ENCODE measurements around the gene SLC45A2. TPM values are rescaled to one million over a fixed set of nuclear protein-coding genes. Genes with fewer than 3 reads are reported as not detected.

The SLC45A2 gene
- total and polyA plus RNA-seq, 9 of the 15 experiments (the other 6 are each of a cell fraction or from before 2014, with no cell fraction given), result 0.03 to 0.29 (median 0.14) TPM; not detected in 4

DNA sequence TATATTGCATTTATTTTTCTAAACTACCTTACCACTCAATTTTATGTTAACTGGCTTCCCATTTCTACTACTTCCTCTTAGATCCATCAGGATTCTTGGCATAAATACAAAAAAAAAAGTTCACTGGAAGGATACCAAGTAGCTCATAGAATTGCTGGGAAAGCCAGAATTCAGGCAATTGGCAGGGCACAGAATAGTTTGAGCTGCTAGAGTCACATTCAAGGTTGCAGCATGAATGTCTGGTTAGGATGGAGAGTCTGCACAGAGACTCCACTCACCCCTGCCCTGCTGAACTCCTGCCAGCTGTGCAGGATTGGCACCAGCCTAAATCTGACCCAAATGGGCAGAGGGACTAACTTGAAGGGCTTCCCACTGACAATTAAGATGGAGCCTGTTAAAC, 28.3 kb upstream of the SLC45A2 start:
- peaks cover 0 to 3% of the 10 kb centered on the region in 2 experiments; a peak in 1 of 5 replicates for H3K4me1 ChIP-seq (replicated peaks in 1 of 2; ENCODE audit: control insufficient read depth in 2 of 2, insufficient read depth in 2 of 2, low read length in 2 of 2)
- no peak overlapping the region for H3K4me3 ChIP-seq
- CTCF ChIA-PET (ENCODE audit: low intra/inter-chr PET ratio), result no interaction called here
- DNase-seq (ENCODE audit: extremely low read depth in 1 of 4, low spot score in 3 of 4) (no peak), FAIRE-seq (no peak), ATAC-seq (no peak)
- H3K9ac ChIP-seq (ENCODE audit: insufficient read depth in 1 of 2, low read depth in 2 of 2, low read length in 2 of 2), result no peak overlapping the region
- no TSS peak for BruUV-seq (replicated peaks)
- TF ChIP-seq ADNP (tag; IDR thresholded peaks at IDR 0.05), result no peak
- TF ChIP-seq SIN3A (IDR thresholded peaks at IDR 0.05; ENCODE audit: borderline replicate concordance in 2 of 2, control insufficient read depth in 1 of 2, low read depth in 2 of 2, low read length in 2 of 2), result no peak
- TF ChIP-seq NR2F6 (CRISPR knock-in tag; IDR thresholded peaks at IDR 0.05), result no peak
- no peak for TF ChIP-seq IFI16 (CRISPR knock-in tag; IDR thresholded peaks at IDR 0.05)
- no peak for TF ChIP-seq ZNF3 (CRISPR knock-in tag; IDR thresholded peaks at IDR 0.05)
- no peak for TF ChIP-seq ERF (CRISPR knock-in tag; IDR thresholded peaks at IDR 0.05)
- TF ChIP-seq BHLHE40 (IDR thresholded peaks at IDR 0.05; ENCODE audit: low read length), result no peak
- no peak for TF ChIP-seq HDAC8 (tag; IDR thresholded peaks at IDR 0.05)
- TF ChIP-seq, protein P1, sequence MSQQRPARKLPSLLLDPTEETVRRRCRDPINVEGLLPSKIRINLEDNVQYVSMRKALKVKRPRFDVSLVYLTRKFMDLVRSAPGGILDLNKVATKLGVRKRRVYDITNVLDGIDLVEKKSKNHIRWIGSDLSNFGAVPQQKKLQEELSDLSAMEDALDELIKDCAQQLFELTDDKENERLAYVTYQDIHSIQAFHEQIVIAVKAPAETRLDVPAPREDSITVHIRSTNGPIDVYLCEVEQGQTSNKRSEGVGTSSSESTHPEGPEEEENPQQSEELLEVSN (IDR thresholded peaks at IDR 0.05; ENCODE audit: borderline replicate concordance in 1 of 2, extremely low read depth in 1 of 2, insufficient read depth in 1 of 2, insufficient read length in 1 of 2, low read depth in 1 of 2, low read length in 1 of 2, poor library complexity in 1 of 2, severe bottlenecking in 1 of 2), result no peak
- TF ChIP-seq TFAM (CRISPR knock-in tag; conservative IDR thresholded peaks at IDR 0.05), result no peak
- no peak for TF ChIP-seq ZNF445 (CRISPR knock-in tag; IDR thresholded peaks at IDR 0.05; ENCODE audit: low read depth)
- no peak for TF ChIP-seq ZFPM2 (CRISPR knock-in tag; IDR thresholded peaks at IDR 0.05)
- TF ChIP-seq SMAD1 (IDR thresholded peaks at IDR 0.05; ENCODE audit: low read depth, low read length, partially characterized antibody), result no peak
- TF ChIP-seq ETV6 (IDR thresholded peaks at IDR 0.05; ENCODE audit: borderline replicate concordance in 1 of 2, low read depth in 2 of 2, low read length in 1 of 2), result no peak
- no peak for TF ChIP-seq ETV6 (CRISPR knock-in tag; IDR thresholded peaks at IDR 0.05; ENCODE audit: borderline replicate concordance)
- TF ChIP-seq ZBTB8A (IDR thresholded peaks at IDR 0.05; ENCODE audit: partially characterized antibody), result no peak
- TF ChIP-seq, protein P2, sequence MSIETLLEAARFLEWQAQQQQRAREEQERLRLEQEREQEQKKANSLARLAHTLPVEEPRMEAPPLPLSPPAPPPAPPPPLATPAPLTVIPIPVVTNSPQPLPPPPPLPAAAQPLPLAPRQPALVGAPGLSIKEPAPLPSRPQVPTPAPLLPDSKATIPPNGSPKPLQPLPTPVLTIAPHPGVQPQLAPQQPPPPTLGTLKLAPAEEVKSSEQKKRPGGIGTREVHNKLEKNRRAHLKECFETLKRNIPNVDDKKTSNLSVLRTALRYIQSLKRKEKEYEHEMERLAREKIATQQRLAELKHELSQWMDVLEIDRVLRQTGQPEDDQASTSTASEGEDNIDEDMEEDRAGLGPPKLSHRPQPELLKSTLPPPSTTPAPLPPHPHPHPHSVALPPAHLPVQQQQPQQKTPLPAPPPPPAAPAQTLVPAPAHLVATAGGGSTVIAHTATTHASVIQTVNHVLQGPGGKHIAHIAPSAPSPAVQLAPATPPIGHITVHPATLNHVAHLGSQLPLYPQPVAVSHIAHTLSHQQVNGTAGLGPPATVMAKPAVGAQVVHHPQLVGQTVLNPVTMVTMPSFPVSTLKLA (conservative IDR thresholded peaks at IDR 0.05), result no peak
- TF ChIP-seq ZNF695 (CRISPR knock-in tag; IDR thresholded peaks at IDR 0.05), result no peak
- TF ChIP-seq GTF2F1 (IDR thresholded peaks at IDR 0.05; ENCODE audit: low read depth, low read length), result no peak
- TF ChIP-seq, protein P3, sequence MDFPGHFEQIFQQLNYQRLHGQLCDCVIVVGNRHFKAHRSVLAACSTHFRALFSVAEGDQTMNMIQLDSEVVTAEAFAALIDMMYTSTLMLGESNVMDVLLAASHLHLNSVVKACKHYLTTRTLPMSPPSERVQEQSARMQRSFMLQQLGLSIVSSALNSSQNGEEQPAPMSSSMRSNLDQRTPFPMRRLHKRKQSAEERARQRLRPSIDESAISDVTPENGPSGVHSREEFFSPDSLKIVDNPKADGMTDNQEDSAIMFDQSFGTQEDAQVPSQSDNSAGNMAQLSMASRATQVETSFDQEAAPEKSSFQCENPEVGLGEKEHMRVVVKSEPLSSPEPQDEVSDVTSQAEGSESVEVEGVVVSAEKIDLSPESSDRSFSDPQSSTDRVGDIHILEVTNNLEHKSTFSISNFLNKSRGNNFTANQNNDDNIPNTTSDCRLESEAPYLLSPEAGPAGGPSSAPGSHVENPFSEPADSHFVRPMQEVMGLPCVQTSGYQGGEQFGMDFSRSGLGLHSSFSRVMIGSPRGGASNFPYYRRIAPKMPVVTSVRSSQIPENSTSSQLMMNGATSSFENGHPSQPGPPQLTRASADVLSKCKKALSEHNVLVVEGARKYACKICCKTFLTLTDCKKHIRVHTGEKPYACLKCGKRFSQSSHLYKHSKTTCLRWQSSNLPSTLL (IDR thresholded peaks at IDR 0.05), result no peak
- no peak overlapping the region for H3K27ac ChIP-seq (ENCODE audit: extremely low read depth, low read depth, low read length)
- H3K36me3 ChIP-seq (ENCODE audit: control insufficient read depth, insufficient read depth, low read length), result no peaks in the 10 kb centered on the region
- no peak overlapping the region for H2AFZ ChIP-seq (ENCODE audit: low read depth, low read length)
- H3K4me2 ChIP-seq (ENCODE audit: insufficient read depth, low read length), result no peak overlapping the region
- no peaks in the 10 kb centered on the region for H3K79me2 ChIP-seq (ENCODE audit: control insufficient read depth, insufficient read depth, low read length)
- POLR2A ChIA-PET, result interaction anchor here (0.7 to 1.3 kb wide), 3 partner anchors 8 to 916 kb away, joined by 3 read pairs; no protein-coding TSS in a partner anchor
- intact Hi-C loops (cut with micrococcal nuclease), result no loop called here
- no peaks in the 10 kb centered on the region for H3K9me1 ChIP-seq (ENCODE audit: control insufficient read depth, insufficient read depth, low read length)
- no peaks in the 10 kb centered on the region for H3K9me3 ChIP-seq (replicated peaks; ENCODE audit: control insufficient read depth, insufficient read depth, low read depth, low read length)
- H3K27me3 ChIP-seq (ENCODE audit: control insufficient read depth in 2 of 2, insufficient read depth in 2 of 2, low read length in 2 of 2), result peaks cover 0 to 3% of the 10 kb centered on the region in 2 experiments; a peak in 1 of 5 replicates
- H4K20me1 ChIP-seq (replicated peaks; ENCODE audit: control insufficient read depth, insufficient read depth, low read length), result no peaks in the 10 kb centered on the region
- in situ Hi-C loops (cut with MboI), result no loop called here

Data from K562 (cell line).